K562 (cell line): ENCODE measurements around the gene RNU6-1. TPM values are rescaled to one million over a fixed set of nuclear protein-coding genes. Genes with fewer than 3 reads are reported as not detected.

Experiments
- ARID1B ChIP-seq: fragments of 450-650 bp; IDR thresholded peaks from 2 replicates; pipeline ENCODE4 v1.6.1; 2016; ENCODE audit warnings: antibody characterized with exemption, mild to moderate bottlenecking, inconsistent platforms
- C11orf30 ChIP-seq: fragments of 450-650 bp; IDR thresholded peaks from 2 replicates; pipeline ENCODE4 v1.6.1; 2016; ENCODE audit warnings: low read depth, mild to moderate bottlenecking
- ELF2 ChIP-seq: fragments of 250-450 bp; sonication (Bioruptor Pico); IDR thresholded peaks from 2 replicates; pipeline ENCODE4 v1.5.0; 2021; ENCODE audit warnings: mild to moderate bottlenecking
- EP300 ChIP-seq: IDR thresholded peaks from 2 replicates; pipeline ENCODE4 v1.6.1; 2012; ENCODE audit warnings: low read length, improper control_type of control experiment
- GTF2E2 ChIP-seq: fragments of 200-800 bp; sonication (Bioruptor generic); IDR thresholded peaks from 2 replicates; pipeline ENCODE4 v1.6.1; 2016; ENCODE audit warnings: missing genetic modification characterization, missing compliant biosample characterization
- HMGN3 ChIP-seq: IDR thresholded peaks from 2 replicates; pipeline ENCODE4 v1.6.1; 2011; ENCODE audit warnings: borderline replicate concordance, low read depth, mild to moderate bottlenecking, mixed read lengths, low read length; ENCODE audit not compliant: insufficient read length; ENCODE audit errors: extremely low read depth
- KLF16 ChIP-seq: IDR thresholded peaks from 2 replicates; pipeline ENCODE4 v1.6.1; 2016; ENCODE audit warnings: antibody characterized with exemption
- MTA3 ChIP-seq: fragments of 450-650 bp; formaldehyde crosslinking; IDR thresholded peaks from 2 replicates; pipeline ENCODE4 v1.6.1; 2017; ENCODE audit warnings: mild to moderate bottlenecking, borderline replicate concordance
- SMAD4 ChIP-seq: fragments of 250-450 bp; sonication (Bioruptor Pico); conservative IDR thresholded peaks from 2 replicates; pipeline ENCODE4 v1.8.0; 2021; ENCODE audit warnings: inconsistent platforms, mild to moderate bottlenecking, moderate library complexity
- SNRNP70 ChIP-seq: fragments of 200-400 bp; formaldehyde crosslinking; optimal IDR thresholded peaks from 2 replicates; pipeline ENCODE3; 2017; ENCODE audit warnings: low read depth, low read length
- SREBF1 ChIP-seq: fragments of 150-350 bp; IDR thresholded peaks from 2 replicates; pipeline ENCODE4 v1.6.1; 2014; ENCODE audit warnings: antibody characterized with exemption, low read depth, low read length, borderline replicate concordance
- TBL1XR1 ChIP-seq, 2 experiments: IDR thresholded peaks; 2 replicates each; pipeline ENCODE4 v1.6.1; 2012; ENCODE audit warnings: improper control_type of control experiment in 2 of 2, low read length in 2 of 2, mild to moderate bottlenecking in 1 of 2
- polyA plus RNA-seq, 8 experiments: library from polyadenylated mRNA; depleted of rRNA in 4 of 8; stranded (reverse) in 5 of 8; unstranded in 3 of 8; fragments of >200 nt; fragmentation: Nextera tagmentation in 2 of 8; fragmentation: Illumina TruSeq in 1 of 8; extraction: Ambion mirVana in 2 of 8; extraction: Trizol in 1 of 8; gene quantifications; 2 replicates each; pipeline versions ENCODE4 v1.2.1 to v1.2.3, GENCODE V29; 2011 to 2014; ENCODE audit warnings: inconsistent platforms in 1 of 8, missing spikeins in 1 of 8
- total RNA-seq, 7 experiments: library from RNA; depleted of rRNA in 6 of 7; stranded (reverse); fragments of >200 nt in 6 of 7; fragmentation: Illumina TruSeq in 2 of 7; extraction: Trizol in 2 of 7; gene quantifications; 2 replicates each; pipeline versions ENCODE4 v1.2.1 to v1.2.3, GENCODE V29; 2011 to 2021; ENCODE audit warnings: low replicate concordance in 1 of 7
- TF ChIP-seq, protein P1 (sequence below): fragments of 250-450 bp; sonication (Bioruptor Pico); IDR thresholded peaks from 2 replicates; pipeline ENCODE4 v1.4.0; 2020

Gene RNU6-1
- total and polyA plus RNA-seq, 9 of the 15 experiments (the other 6 are each of a cell fraction or from before 2014, with no cell fraction given), result not detected

- TF ChIP-seq SMAD4 (CRISPR knock-in tag) (peak; percentile 72), ELF2 (CRISPR knock-in tag) (no peak), EP300 (peak; percentile 73), KLF16 (peak; percentile 61; the same call in 1 of the 2 replicates), SREBF1 (no peak), C11orf30 (peak; percentile 73), GTF2E2 (tag) (no peak), TBL1XR1 (IDR thresholded peaks at IDR 0.05; ENCODE audit: low read length in 2 of 2) (peak in 1 of 2 experiments; percentile 62; a peak in 2 of 4 replicates), SNRNP70 (no peak), ARID1B (peak; percentile 82), HMGN3 (peak; percentile 40), MTA3 (0 out of 2 replicates have a peak, but pooled peaks have one; percentile 56)
- TF ChIP-seq, protein P1, sequence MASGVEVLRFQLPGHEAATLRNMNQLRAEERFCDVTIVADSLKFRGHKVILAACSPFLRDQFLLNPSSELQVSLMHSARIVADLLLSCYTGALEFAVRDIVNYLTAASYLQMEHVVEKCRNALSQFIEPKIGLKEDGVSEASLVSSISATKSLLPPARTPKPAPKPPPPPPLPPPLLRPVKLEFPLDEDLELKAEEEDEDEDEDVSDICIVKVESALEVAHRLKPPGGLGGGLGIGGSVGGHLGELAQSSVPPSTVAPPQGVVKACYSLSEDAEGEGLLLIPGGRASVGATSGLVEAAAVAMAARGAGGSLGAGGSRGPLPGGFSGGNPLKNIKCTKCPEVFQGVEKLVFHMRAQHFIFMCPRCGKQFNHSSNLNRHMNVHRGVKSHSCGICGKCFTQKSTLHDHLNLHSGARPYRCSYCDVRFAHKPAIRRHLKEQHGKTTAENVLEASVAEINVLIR (CRISPR knock-in tag), result no peak
Measured at GRCh38 chr15:67799801-67800205, 40.0 kb downstream of the RNU6-1 start (continued).
